Caki2 (cell line): ENCODE data around the gene POTEJ. TPM values are rescaled to one million over a fixed set of nuclear protein-coding genes. Genes with fewer than 3 reads are reported as not detected.
"Not testable (repeated sequence)": the region's sequence is repeated elsewhere in the genome, so short reads cannot be mapped to it uniquely, and the experiment has no call there.

ENCODE experiments used
- DNase-seq: peaks from one replicate; pipeline ENCODE4 v3.0.0-alpha.2; 2015; ENCODE audit warnings: low read depth
- in situ Hi-C: cut with HindIII; loops from 2 replicates; pipeline ENCODE4 v1.10.0; 2016; ENCODE audit warnings: low sequenced_read_pairs, low pct_unique_long_range_greater_than_20kb, mixed read lengths
- total RNA-seq: library from RNA; depleted of rRNA; stranded (reverse); fragments of >200 nt; shearing (Covaris generic); gene quantifications from 2 replicates; pipeline ENCODE4 v1.2.3, GENCODE V29; 2014; ENCODE audit warnings: low replicate concordance

Gene POTEJ
- total RNA-seq, 1 experiment from 2014 or later: not detected

DNA sequence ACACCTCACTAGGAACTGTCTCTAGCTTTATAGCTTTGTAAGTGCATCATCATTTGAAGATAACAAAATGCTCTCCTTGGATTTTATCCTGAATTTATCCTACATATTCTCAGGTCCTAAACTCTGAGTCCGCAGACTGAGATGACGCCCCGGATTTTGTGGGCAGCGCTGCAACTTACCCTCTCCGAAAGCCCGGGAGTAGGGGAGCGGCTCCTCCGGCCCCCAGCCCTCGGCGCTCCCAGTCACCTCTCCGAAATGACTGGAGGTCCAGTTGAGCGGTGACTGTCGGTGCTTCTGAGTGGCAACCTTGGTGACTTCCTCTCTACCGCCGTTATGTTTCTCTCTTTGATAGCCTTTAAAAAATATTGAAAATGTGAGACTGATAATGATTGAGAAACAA, 12.8 kb upstream of the POTEJ start:
- DNase-seq, in situ Hi-C loops: not testable (repeated sequence)

DNA sequence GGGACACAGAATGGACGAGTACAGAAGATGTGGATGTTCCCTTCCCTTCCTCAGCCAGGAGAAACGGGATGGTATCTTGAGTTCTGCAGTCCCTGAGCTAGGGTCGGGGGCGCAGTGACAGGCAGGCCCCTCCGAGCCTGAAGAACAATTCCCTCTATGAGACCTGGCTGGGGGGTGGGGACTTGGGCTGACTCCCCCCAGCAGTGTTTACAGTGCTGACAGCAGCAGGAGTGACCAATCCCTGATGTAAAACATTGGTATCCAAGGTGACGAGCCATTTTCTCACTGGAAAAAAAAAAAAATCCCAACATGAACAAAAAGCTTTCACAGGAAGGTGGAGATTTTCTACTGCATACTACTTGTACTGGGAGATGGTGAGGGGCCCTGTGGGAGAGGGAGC, 11.8 kb upstream of the POTEJ start, which contains the start of gene CFC1:
CFC1 (minus strand) TSS at position 183 of the 400 bp plus-strand sequence. CDS start 288 bp downstream, outside the sequence.
- DNase-seq, in situ Hi-C loops: not testable (repeated sequence)

DNA sequence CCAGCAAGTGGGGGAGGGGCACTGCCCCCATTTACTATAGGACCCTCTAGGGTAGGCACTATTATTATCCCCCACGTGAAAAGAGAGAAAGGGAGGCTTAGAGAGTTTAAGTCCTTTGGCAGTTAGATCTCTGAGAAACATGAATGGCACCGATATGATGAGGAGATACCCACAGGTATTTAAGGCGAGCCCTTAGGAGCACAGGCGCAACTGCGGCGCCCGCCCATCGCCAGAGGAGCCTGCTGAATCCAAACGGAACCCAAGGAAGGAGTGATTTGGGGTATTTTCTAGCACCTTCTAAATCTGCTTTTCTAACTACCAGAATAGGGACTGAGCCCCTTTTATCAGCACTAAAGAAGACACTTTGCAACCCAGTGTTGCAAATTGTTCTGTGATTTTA, 11.3 kb upstream of the POTEJ start:
- in situ Hi-C loops, DNase-seq: not testable (repeated sequence)

DNA sequence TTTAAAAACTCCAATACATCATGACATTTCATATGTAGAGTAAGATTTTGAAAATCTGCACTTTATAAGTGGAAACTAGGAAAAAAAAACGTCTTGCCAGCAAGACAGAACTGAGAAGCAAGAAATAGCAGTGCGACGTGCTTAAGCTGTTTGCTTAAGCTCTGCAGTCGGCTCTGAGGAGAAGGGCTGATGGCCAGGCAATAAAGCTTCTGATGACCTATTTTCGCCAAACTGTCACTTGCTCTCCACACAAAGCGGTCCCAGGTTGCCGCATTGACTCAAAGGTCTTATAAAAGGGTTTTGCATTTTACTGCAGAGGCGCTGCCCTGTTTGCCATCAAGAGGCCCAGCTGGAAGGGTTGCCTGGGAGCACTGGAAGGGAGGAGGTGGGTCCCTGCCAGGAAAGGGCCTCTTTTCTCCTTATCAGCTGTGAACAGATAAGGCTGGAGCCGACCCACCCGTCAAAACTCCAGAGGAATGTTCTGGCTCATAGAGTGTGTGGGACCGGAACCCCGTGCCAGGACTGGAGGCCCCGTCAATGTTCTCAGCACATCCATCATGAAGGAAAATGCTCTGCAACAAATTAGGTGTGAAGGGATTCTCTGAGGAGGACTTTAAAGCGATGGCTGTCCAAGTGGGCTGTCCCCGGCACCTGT, 9.5 kb upstream of the POTEJ start:
- DNase-seq, in situ Hi-C loops: not testable (repeated sequence)

DNA sequence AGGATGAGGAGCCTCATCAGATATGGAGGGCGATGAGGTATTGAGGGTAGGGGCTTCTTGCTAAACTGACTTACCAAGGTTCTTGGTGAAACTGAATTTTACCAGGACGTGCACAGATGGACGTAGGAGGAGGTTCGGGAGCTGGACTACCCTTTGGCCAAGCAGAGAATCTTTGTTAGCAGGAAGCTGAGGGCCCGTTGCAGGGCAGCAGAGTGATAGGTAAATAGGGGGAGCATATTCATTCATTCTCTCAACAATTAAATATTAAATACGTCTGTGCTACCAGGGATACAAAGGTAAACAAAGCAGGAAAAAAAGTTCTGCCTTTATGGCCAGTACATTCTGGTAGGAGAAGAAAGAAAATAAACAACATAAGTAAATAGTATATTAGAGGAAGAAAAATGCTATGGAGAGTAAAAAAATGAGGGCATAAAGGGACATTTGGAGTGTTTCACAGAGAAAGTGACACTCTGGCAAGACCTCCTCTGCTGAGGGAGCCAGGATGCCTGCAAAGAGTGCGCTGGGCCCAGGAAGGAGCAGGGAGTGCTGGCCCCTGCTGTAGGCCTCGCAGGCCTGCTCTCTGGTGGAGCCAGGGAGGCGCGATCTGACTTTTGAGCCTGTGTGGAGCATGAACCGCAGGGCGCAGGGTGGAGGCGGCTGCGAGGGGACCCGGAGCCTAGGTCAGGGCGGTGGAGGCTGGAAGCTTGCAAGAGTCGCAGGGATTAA, 2.8 kb upstream of the POTEJ start:
- in situ Hi-C loops: not testable (repeated sequence)

DNA sequence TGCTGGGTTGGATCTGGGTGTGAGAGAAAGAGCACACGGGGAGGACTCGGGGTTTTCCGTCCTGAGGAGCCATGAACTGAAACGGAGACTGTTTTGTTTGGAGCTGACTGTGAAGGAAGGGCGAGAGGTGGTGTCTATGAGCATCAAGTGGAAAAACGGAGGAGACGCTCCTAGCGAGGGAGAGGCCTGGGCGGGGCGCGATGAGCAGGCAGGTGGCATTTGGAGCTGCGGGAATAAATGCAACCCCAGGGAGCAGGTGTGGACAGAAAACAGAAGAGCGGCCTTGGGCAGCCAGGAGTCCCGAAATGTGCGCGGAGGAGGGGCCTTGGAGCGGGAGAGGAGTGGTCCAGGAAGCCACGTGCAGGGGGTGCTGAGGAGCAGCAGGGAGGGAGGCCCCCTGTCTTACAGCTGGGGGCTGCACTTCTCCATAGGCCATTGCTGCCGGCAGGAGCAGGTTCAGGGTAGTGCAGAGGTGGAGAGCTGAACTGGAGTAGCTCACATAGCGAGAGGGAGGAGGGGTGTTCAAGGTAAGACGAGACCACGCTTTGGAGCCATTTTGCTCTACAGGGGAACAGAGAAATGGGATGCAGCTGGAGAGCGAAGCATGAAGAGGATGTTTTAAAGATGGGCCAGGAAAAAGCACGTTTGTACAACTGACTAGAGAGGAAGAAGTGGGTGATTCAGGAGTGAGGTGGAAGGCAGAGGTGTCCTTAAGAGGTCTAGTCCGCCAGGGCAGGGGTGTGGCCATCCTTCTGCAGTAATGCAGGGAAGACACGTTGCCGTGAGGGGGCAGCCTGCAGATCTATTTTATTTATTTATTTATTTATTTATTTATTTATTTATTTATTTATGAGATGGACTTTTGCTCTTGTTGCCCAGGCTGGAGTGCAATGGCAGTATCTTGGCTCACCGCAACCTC, 2.0 kb upstream of the POTEJ start:
- DNase-seq, in situ Hi-C loops: not testable (repeated sequence)

More for the DNA sequence above, 2.8 kb upstream of the POTEJ start:
- not testable (repeated sequence) for DNase-seq

DNA sequence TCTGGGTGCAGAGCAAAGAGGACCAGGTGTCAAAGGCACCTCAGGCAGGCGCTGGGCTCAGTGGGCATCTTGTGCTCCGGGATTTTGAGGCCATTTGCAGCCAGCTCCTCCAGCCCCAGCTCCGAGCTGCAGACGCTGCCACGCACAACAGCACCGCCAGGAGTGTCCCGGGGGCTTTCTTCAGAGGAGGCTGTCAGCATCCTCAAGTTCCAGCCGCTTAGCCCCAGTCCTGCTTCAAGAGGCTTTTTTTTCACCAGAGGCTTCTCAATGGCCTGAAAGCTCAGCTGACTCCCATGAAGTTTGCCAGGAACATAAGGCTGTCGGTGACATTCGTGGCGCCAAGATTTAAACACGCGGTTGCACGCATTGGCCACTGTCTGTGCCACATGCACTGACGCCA, 754 bp upstream of the POTEJ start:
- DNase-seq, in situ Hi-C loops: not testable (repeated sequence)

DNA sequence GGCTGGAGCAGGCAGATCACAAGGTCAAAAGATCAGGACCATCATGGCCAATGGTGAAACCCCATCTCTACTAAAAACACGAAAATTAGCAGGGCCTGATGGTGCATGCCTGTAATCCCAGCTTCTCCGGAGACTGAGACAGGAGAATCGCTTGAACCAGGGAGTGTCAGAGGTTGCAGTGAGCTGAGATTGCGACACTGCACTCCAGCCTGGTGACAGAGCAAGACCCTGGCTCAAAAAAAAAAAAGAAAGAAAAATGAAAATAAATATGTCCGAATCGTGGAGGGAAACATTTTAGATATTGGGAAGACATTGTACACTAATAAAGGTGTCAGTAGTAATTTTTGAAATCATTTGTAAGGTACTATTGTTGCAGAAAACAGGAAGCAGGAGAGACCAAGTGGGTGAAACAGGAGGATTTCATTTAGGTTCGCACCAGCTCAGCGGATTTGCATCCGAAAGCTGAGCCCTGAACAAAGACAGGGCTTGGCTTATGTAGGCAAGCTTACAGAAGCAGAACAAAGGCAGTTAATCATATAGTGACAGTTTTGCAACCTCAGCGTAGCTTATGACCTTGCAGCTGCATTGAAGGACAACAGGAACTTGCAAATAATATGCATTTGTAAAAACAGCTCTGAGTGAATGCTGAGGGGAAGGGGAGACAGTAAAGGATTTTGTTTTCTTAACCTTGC, 17.7 kb downstream of the POTEJ start:
- DNase-seq, in situ Hi-C loops: not testable (repeated sequence)

DNA sequence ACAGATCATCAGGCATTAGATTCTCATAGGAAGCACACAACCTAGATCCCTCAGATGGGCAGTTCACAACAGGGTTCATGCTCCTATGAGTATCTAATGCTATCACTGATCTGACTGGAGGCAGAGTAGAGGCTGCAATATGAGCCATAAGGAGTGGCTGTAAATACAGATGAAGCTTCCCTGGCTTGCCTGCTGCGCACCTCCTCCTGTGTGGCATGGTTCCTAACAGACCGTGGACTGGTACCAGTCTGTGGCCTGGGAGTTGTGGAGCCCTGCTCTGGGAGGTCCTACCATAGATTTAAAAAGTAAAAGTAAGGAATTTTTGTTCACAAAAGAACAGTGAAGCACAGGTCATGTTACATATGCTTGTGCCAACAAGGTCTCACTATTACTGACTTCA, 27.7 kb downstream of the POTEJ start:
- in situ Hi-C loops, DNase-seq: not testable (repeated sequence)

DNA sequence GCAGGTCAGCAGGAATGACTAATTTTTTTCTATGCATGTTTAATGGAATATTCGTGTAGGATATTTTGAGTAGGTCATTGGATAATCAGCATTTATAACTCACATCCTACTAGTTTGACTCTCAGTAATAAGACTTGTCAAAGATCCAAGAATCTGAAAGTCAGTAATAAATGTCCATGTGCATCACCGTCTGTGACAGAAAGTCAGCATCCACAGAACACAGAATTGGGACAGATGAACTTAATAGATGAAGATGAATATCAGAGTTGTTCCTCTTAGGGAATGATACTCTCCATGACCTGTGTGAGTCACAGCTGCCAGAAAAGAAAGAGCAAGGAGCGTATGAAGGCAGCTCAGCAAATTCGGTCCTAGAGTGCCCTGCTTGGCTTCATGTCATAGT, 30.4 kb downstream of the POTEJ start:
- DNase-seq, in situ Hi-C loops: not testable (repeated sequence)

DNA sequence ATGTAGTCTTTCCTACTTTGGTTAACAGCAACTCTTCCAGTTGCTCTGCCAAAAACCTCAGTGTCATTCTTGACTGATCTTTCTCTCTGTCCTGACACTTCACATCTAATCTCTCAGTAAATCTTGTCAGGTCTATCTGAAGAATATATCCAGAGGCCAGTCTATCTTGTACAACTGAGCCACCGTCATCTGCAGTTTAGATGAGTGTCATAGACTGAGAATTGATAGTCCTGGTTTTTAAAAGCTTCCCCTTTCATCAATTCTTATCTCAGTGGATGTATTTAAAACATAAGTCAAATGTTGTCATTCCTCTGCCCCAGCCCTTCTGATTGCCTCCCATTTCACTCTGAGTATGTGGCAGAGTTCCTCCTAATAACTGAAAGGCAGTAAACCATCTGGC, 38.0 kb downstream of the POTEJ start:
- DNase-seq, in situ Hi-C loops: not testable (repeated sequence)

DNA sequence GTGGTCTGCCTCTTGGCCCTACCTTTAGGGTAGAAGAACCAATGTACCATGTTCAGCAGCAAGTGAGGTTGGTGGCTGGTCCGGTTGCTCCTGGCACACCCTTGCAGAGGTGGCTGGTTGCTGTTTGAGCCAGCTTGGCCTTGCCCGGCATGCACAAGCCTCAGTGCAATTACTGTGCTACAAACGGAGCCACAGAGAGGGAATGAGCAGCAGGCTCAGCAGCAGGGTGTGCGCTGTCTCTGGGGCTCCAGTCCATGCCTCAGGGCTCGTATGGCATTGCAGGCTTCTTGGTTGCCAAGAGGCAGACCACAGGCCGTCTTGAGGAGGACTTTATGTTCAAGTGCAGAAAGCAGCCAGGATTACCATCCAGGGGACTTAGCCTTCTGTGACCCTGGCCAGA, 53.3 kb downstream of the POTEJ start:
- in situ Hi-C loops, DNase-seq: not testable (repeated sequence)

DNA sequence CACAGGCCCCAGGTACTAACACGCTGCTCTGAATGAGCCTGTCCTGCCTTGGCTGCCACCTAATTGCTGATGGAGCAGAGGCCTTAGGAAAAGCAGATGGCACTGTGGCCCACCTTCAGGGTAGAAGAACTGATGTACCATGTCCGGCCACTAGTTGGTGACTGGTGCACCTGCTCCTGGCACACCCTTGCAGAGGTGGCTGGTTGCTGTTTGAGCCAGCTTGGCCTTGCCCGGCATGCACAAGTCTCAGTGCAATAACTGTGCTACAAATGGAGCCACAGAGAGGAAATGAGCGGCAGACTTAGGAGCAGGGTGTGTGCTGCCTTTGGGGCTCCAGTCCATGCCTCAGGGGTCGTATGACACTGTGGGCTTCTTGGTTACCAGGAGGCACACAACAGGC, 54.4 kb downstream of the POTEJ start:
- in situ Hi-C loops, DNase-seq: not testable (repeated sequence)

DNA sequence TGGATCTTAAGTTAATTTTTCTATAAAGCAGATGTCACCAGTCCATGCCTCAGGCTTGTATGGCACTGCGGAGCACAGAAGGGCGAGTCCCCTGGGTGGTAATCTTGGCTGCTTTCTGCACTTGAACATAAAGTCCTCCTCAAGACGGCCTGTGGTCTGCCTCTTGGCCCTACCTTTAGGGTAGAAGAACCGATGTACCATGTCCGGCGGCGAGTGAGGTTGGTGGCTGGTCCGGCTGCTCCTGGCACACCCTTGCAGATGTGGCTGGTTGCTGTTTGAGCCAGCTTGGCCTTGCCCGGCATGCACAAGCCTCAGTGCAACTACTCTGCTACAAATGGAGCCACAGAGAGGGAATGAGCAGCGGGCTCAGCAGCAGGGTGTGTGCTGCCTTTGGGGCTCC, 56.3 kb downstream of the POTEJ start:
- DNase-seq, in situ Hi-C loops: not testable (repeated sequence)

DNA sequence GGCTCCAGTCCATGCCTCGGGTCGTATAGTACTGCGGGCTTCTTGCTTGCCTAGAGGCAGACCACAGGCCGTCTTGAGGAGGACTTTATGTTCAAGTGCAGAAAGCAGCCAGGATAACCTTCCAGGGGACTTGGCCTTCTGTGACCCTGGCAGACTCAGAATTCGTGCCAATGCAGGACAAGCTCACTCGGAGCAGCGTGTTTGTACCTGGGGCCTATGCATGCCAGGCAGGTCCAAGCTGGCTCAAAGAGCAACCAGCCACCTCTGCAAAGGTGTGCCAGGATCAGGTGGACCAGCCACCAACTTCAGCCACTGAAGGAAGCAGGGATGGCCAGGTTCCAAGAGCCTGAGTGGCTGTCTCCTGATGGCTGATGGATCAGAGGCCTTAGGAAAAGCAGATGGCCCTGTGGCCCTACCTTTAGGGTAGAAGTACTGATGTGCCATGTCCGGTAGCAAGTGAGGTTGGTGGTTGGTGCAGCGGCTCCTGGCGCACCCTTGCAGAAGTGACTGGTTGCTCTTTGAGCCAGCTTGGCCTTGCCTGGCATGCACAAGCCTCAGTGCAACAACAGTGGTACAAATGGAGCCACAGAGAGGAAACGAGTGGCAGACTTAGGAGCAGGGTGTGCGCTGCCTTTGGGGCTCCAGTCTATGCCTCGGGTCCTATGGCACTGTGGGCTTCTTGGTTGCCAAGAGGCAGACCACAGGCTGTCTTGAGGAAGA, 58.9 kb downstream of the POTEJ start:
- DNase-seq, in situ Hi-C loops: not testable (repeated sequence)

DNA sequence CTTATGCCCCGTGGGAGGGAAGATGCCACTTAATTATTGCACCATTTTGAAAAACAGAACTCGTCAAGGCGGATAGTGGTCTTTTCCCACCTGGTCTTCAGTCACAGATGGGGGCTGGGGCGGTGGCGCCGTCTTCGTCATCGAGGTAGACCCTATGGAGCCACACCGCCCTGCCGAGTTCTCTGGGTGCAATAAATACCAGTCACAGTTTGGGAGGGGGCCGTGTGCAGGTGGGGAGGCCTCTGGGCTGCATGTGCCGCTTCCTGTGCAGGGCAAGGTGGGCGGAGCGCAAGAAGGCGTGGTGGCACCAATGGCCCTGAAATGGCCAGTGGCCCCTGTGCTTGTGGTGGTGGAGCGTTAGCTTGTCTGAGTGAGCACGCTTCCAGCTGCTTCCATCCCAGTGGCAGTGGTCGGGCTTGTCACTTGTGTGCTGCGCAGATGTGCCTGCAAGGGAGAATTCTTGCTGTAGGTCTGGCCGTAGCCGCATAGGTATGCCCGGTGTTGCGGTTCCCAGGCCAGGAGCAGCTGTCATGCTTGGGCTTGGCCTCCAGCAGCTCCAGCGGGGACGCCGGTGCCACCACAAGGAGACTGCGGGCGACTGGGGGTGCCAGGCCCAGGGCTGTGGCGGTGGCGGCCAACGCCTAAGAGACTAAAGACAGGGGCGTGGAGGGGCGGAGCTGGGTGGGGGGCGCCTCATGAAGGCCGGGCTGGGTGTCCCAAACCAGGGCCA, 81.0 kb downstream of the POTEJ start:
- in situ Hi-C loops: not testable (repeated sequence)

DNA sequence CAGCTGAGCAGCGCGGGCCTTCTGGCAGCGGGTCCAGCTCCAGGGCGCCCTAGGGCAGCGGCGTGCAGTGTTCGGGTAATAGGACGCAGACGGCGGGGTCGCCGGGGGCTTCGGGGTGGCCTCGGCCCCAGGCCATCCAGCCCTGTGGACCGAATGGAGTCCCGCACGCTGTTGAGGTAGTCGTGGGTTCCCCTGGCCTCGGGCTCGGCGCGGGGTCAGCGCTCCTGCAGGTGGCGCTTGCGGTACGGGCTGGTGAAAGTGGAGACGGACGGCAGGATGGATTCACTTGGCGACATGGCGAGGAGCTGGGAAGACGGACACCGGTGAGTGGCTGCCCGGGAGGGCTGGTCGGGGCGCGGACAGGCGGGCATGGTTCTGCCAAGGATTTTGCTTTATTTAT, 82.2 kb downstream of the POTEJ start:
- in situ Hi-C loops, DNase-seq: not testable (repeated sequence)

More for the DNA sequence above, 81.0 kb downstream of the POTEJ start:
- not testable (repeated sequence) for DNase-seq
